ENCODE measurements around the gene XRCC1.
"Not testable (repeated sequence)": the region's sequence is repeated elsewhere in the genome, so short reads cannot be mapped to it uniquely, and the experiment has no call there.

Gene XRCC1

GRCh38 chr19:43616306-43616705 lies 41.0 kb upstream of the XRCC1 start:
- H3K9me3 ChIP-seq (ENCODE audit: insufficient read depth, low read depth, low read length): no peaks in the 10 kb centered on the region
- H3K27ac ChIP-seq (ENCODE audit: low read depth, low read length): no peak overlapping the region
- peaks cover 18% of the 10 kb centered on the region for H3K36me3 ChIP-seq (ENCODE audit: insufficient read depth, low read length)
- no peak overlapping the region for H3K9ac ChIP-seq (ENCODE audit: low read depth, low read length)
- no peak overlapping the region for H3K4me3 ChIP-seq (ENCODE audit: low read length)
- no peaks in the 10 kb centered on the region for H3K27me3 ChIP-seq (ENCODE audit: insufficient read depth, low read length)
- WGBS: no CpG with 5 or more reads among the region's 1 CpG
- H3K4me1 ChIP-seq (ENCODE audit: insufficient read depth, low read length): peaks cover 4% of the 10 kb centered on the region; the same call in 1 of the 2 replicates

- Histone ChIP-seq H3K9me3 (ENCODE audit: insufficient read depth, low read depth, low read length) (no peaks in the 10 kb centered on the region), H3K27ac (ENCODE audit: low read depth, low read length) (no peak overlapping the region), H3K4me3 (ENCODE audit: low read length) (no peak overlapping the region), H3K36me3 (ENCODE audit: insufficient read depth, low read length) (peaks cover 18% of the 10 kb centered on the region), H3K27me3 (ENCODE audit: insufficient read depth, low read length) (no peaks in the 10 kb centered on the region), H3K9ac (ENCODE audit: low read depth, low read length) (no peak overlapping the region), H3K4me1 (ENCODE audit: insufficient read depth, low read length) (no peaks in the 10 kb centered on the region)
- 96% methylated on average over 12 of the region's 12 CpGs for WGBS
Observed at GRCh38 chr19:43612374-43612773, 37.0 kb upstream of the XRCC1 start.

GRCh38 chr19:43611788-43612187 lies 36.5 kb upstream of the XRCC1 start, which contains the start of gene SRRM5:
TSS of gene SRRM5 (plus strand) at chr19:43612088. CDS start at chr19:43612122, 34 bp downstream.
- H3K27ac ChIP-seq (ENCODE audit: low read depth, low read length): no peak within 1 kb of the TSS
- peaks cover 18% of the 10 kb centered on the region for H3K36me3 ChIP-seq (ENCODE audit: insufficient read depth, low read length)
- H3K9ac ChIP-seq (ENCODE audit: low read depth, low read length): no peak within 1 kb of the TSS
- WGBS: 96% methylated on average over 3 of the region's 3 CpGs
- no peaks in the 10 kb centered on the region for H3K4me1 ChIP-seq (ENCODE audit: insufficient read depth, low read length)
- no peaks in the 10 kb centered on the region for H3K9me3 ChIP-seq (ENCODE audit: insufficient read depth, low read depth, low read length)
- no peak within 1 kb of the TSS for H3K4me3 ChIP-seq (ENCODE audit: low read length)
- no peaks in the 10 kb centered on the region for H3K27me3 ChIP-seq (ENCODE audit: insufficient read depth, low read length)

- Histone ChIP-seq H3K36me3 (ENCODE audit: insufficient read depth, low read length) (peaks cover 18% of the 10 kb centered on the region), H3K9ac (ENCODE audit: low read depth, low read length) (no peak overlapping the region), H3K9me3 (ENCODE audit: insufficient read depth, low read depth, low read length) (no peaks in the 10 kb centered on the region), H3K4me1 (ENCODE audit: insufficient read depth, low read length) (no peaks in the 10 kb centered on the region), H3K4me3 (ENCODE audit: low read length) (no peak overlapping the region), H3K27ac (ENCODE audit: low read depth, low read length) (no peak overlapping the region), H3K27me3 (ENCODE audit: insufficient read depth, low read length) (no peaks in the 10 kb centered on the region)
- WGBS: 67% methylated on average over 3 of the region's 3 CpGs
Observed at GRCh38 chr19:43610493-43610892, 35.2 kb upstream of the XRCC1 start.

- no peak overlapping the region for H3K4me3 ChIP-seq (ENCODE audit: low read length)
- no peaks in the 10 kb centered on the region for H3K9me3 ChIP-seq (ENCODE audit: insufficient read depth, low read depth, low read length)
- peaks cover 18% of the 10 kb centered on the region for H3K36me3 ChIP-seq (ENCODE audit: insufficient read depth, low read length)
- no peak overlapping the region for H3K27ac ChIP-seq (ENCODE audit: low read depth, low read length)
- H3K4me1 ChIP-seq (ENCODE audit: insufficient read depth, low read length): no peaks in the 10 kb centered on the region
- no peaks in the 10 kb centered on the region for H3K27me3 ChIP-seq (ENCODE audit: insufficient read depth, low read length)
- H3K9ac ChIP-seq (ENCODE audit: low read depth, low read length): no peak overlapping the region
- 86% methylated on average over 7 of the region's 7 CpGs for WGBS
Observed at GRCh38 chr19:43609872-43610271, 34.5 kb upstream of the XRCC1 start.

- H3K4me1 ChIP-seq (ENCODE audit: insufficient read depth, low read length): no peaks in the 10 kb centered on the region
- no peak overlapping the region for H3K27ac ChIP-seq (ENCODE audit: low read depth, low read length)
- H3K9me3 ChIP-seq (ENCODE audit: insufficient read depth, low read depth, low read length): no peaks in the 10 kb centered on the region
- no peak overlapping the region for H3K4me3 ChIP-seq (ENCODE audit: low read length)
- 94% methylated on average over 28 of the region's 28 CpGs for WGBS
- H3K36me3 ChIP-seq (ENCODE audit: insufficient read depth, low read length): peaks cover 14% of the 10 kb centered on the region; the same call in 1 of the 2 replicates
- H3K27me3 ChIP-seq (ENCODE audit: insufficient read depth, low read length): no peaks in the 10 kb centered on the region
- H3K9ac ChIP-seq (ENCODE audit: low read depth, low read length): no peak overlapping the region
Observed at GRCh38 chr19:43607238-43608205, 32.2 kb upstream of the XRCC1 start.

GRCh38 chr19:43606569-43607229 lies 31.4 kb upstream of the XRCC1 start:
- Histone ChIP-seq H3K27ac (ENCODE audit: low read depth, low read length) (no peak overlapping the region), H3K36me3 (ENCODE audit: insufficient read depth, low read length) (0 out of 2 replicates have a peak, but pooled peaks cover 7% of the 10 kb centered on the region), H3K9me3 (ENCODE audit: insufficient read depth, low read depth, low read length) (no peaks in the 10 kb centered on the region), H3K9ac (ENCODE audit: low read depth, low read length) (no peak overlapping the region), H3K4me3 (ENCODE audit: low read length) (no peak overlapping the region), H3K4me1 (ENCODE audit: insufficient read depth, low read length) (no peaks in the 10 kb centered on the region), H3K27me3 (ENCODE audit: insufficient read depth, low read length) (no peaks in the 10 kb centered on the region)
- WGBS: 90% methylated on average over 7 of the region's 7 CpGs

GRCh38 chr19:43605875-43606568 lies 30.7 kb upstream of the XRCC1 start:
- Histone ChIP-seq H3K9me3 (ENCODE audit: insufficient read depth, low read depth, low read length) (no peaks in the 10 kb centered on the region), H3K4me1 (ENCODE audit: insufficient read depth, low read length) (no peaks in the 10 kb centered on the region), H3K9ac (ENCODE audit: low read depth, low read length) (no peak overlapping the region), H3K27me3 (ENCODE audit: insufficient read depth, low read length) (no peaks in the 10 kb centered on the region), H3K27ac (ENCODE audit: low read depth, low read length) (no peak overlapping the region), H3K36me3 (ENCODE audit: insufficient read depth, low read length) (peaks cover 13% of the 10 kb centered on the region; the same call in 1 of the 2 replicates), H3K4me3 (ENCODE audit: low read length) (no peak overlapping the region)
- WGBS: 89% methylated on average over 7 of the region's 7 CpGs

GRCh38 chr19:43600326-43600725 lies 25.0 kb upstream of the XRCC1 start:
- not testable (repeated sequence) for H3K27ac ChIP-seq (ENCODE audit: low read depth, low read length); H3K4me3 ChIP-seq (ENCODE audit: low read length); H3K4me1 ChIP-seq (ENCODE audit: insufficient read depth, low read length); H3K9me3 ChIP-seq (ENCODE audit: insufficient read depth, low read depth, low read length); H3K27me3 ChIP-seq (ENCODE audit: insufficient read depth, low read length); H3K9ac ChIP-seq (ENCODE audit: low read depth, low read length)
- WGBS: 88% methylated on average over 4 of the region's 5 CpGs
- peaks cover 37% of the 10 kb centered on the region for H3K36me3 ChIP-seq (ENCODE audit: insufficient read depth, low read length)

- 93% methylated on average over 2 of the region's 4 CpGs for WGBS
- no peaks in the 10 kb centered on the region for H3K27me3 ChIP-seq (ENCODE audit: insufficient read depth, low read length)
- H3K36me3 ChIP-seq (ENCODE audit: insufficient read depth, low read length): peaks cover 37% of the 10 kb centered on the region
- H3K4me1 ChIP-seq (ENCODE audit: insufficient read depth, low read length): peaks cover 5% of the 10 kb centered on the region; the same call in 1 of the 2 replicates
- H3K9ac ChIP-seq (ENCODE audit: low read depth, low read length): no peak overlapping the region
- H3K9me3 ChIP-seq (ENCODE audit: insufficient read depth, low read depth, low read length): no peaks in the 10 kb centered on the region
- no peak overlapping the region for H3K4me3 ChIP-seq (ENCODE audit: low read length)
- H3K27ac ChIP-seq (ENCODE audit: low read depth, low read length): no peak overlapping the region
Observed at GRCh38 chr19:43599635-43600295, 24.4 kb upstream of the XRCC1 start.

Data from HUES64 (cell line).